ENCODE results near the gene BCAS3.
"Not testable (repeated sequence)": the region's sequence is repeated elsewhere in the genome, so short reads cannot be mapped to it uniquely, and the experiment has no call there.

Gene BCAS3

GRCh38 chr17:60759756-60760155, 82.1 kb downstream of the BCAS3 start:
- TF ChIP-seq, protein P1, sequence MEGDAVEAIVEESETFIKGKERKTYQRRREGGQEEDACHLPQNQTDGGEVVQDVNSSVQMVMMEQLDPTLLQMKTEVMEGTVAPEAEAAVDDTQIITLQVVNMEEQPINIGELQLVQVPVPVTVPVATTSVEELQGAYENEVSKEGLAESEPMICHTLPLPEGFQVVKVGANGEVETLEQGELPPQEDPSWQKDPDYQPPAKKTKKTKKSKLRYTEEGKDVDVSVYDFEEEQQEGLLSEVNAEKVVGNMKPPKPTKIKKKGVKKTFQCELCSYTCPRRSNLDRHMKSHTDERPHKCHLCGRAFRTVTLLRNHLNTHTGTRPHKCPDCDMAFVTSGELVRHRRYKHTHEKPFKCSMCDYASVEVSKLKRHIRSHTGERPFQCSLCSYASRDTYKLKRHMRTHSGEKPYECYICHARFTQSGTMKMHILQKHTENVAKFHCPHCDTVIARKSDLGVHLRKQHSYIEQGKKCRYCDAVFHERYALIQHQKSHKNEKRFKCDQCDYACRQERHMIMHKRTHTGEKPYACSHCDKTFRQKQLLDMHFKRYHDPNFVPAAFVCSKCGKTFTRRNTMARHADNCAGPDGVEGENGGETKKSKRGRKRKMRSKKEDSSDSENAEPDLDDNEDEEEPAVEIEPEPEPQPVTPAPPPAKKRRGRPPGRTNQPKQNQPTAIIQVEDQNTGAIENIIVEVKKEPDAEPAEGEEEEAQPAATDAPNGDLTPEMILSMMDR (conservative IDR thresholded peaks at IDR 0.05; ENCODE audit: low read depth), result no peak
- ChIA-PET CTCF (interaction anchor here (0.5 kb wide), 1 partner anchor 630 kb away, joined by 3 read pairs; no protein-coding TSS in a partner anchor), POLR2A (ENCODE audit: low non-redundant PET) (no interaction called here)
- H3K27ac ChIP-seq, result no peak overlapping the region
- DNase-seq (ENCODE audit: low spot score), result no peak

DNA sequence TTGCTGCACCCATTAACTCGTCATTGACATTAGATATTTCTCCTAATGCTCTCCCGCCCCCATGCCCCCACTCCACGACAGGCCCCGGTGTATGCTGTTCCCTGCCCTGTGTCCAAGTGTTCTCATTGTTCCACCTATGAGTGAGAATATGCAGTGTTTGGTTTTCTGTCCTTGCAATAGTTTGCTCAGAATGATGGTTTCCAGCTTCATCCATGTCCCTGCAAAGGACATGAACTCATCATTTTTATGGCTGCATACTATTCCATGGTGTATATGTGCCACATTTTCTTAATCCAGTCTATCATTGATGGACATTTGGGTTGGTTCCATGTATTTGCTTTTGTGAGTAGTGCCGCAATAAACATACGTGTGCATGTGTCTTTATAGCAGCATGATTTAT, 83.7 kb downstream of the BCAS3 start:
- DNase-seq (ENCODE audit: low spot score); POLR2A ChIA-PET (ENCODE audit: low non-redundant PET); CTCF ChIA-PET; H3K27ac ChIP-seq: not testable (repeated sequence)

DNA sequence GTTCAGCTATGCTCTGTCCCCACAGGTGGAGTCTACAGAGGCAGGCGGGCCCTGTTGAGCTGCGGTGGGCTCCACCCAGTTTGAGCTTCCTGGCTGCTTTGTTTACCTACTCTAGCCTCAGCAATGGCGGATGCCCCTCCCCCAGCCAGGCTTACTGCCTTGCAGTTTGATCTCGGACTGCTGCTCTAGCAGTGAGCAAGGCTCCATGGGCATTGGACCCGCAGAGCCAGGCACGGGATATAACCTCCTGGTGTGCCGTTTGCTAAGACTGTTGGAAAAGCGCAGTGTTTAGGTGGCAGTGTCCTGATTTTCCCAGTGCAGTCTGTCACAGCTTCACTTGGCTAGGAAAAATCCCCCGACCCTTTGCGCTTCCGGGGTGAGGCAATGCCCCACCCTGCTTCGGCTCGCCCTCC, 89.1 kb downstream of the BCAS3 start:
- no peak for DNase-seq (ENCODE audit: low spot score)
- TF ChIP-seq, protein P1 (conservative IDR thresholded peaks at IDR 0.05; ENCODE audit: low read depth), result no peak
- POLR2A ChIA-PET (ENCODE audit: low non-redundant PET), result no interaction called here
- CTCF ChIA-PET, result no interaction called here
- no peak overlapping the region for H3K27ac ChIP-seq

DNA sequence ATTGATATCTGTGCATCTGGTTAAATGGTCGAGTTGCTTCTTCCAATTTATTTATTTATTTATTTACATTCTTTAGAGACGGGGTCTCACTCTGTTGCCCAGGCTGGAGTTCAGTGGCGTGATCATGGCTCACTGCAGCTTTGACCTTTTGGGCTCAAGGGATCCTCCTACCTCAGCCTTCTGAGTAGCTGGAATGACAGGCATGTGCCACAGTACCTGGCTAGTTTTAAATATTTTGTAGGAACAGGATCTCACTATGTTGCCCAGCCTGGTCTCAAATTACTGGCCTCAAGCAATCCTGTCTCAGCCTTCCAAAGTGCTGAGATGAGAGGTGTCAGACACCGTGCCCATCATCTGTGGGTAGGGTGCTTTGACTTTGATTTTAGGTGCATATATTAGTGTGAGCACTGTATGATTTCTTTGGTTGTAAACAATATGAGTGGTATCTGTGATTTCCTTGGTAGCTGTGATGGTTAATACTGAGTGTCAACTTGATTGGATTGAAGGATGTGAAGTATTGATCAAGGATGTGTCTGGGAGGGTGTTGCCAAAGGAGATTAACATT, 90.2 kb downstream of the BCAS3 start:
- ChIA-PET POLR2A (ENCODE audit: low non-redundant PET) (no interaction called here), CTCF (no interaction called here)
- DNase-seq (ENCODE audit: low spot score), result no peak
- H3K27ac ChIP-seq, result no peak overlapping the region
- TF ChIP-seq, protein P1 (conservative IDR thresholded peaks at IDR 0.05; ENCODE audit: low read depth), result no peak

- no peak for DNase-seq (ENCODE audit: low spot score)
- no peak overlapping the region for H3K27ac ChIP-seq
- POLR2A ChIA-PET (ENCODE audit: low non-redundant PET), result no interaction called here
- CTCF ChIA-PET, result interaction anchor here (0.6 kb wide), 1 partner anchor 37 kb away, joined by 3 read pairs; no protein-coding TSS in a partner anchor
- TF ChIP-seq, protein P1 (conservative IDR thresholded peaks at IDR 0.05; ENCODE audit: low read depth), result no peak
Observed at GRCh38 chr17:60769327-60769726, 91.7 kb downstream of the BCAS3 start.

GRCh38 chr17:60770946-60771422, 93.3 kb downstream of the BCAS3 start:
- TF ChIP-seq, protein P1 (conservative IDR thresholded peaks at IDR 0.05; ENCODE audit: low read depth), result no peak
- POLR2A ChIA-PET (ENCODE audit: low non-redundant PET), result no interaction called here
- DNase-seq (ENCODE audit: low spot score), result no peak
- no peak overlapping the region for H3K27ac ChIP-seq
- CTCF ChIA-PET, result no interaction called here

GRCh38 chr17:60771621-60772020, 94.0 kb downstream of the BCAS3 start:
- DNase-seq (ENCODE audit: low spot score); POLR2A ChIA-PET (ENCODE audit: low non-redundant PET); H3K27ac ChIP-seq; CTCF ChIA-PET: not testable (repeated sequence)

GRCh38 chr17:60773552-60773951, 95.9 kb downstream of the BCAS3 start:
- H3K27ac ChIP-seq, result no peak overlapping the region
- no peak for DNase-seq (ENCODE audit: low spot score)
- POLR2A ChIA-PET (ENCODE audit: low non-redundant PET), result no interaction called here
- TF ChIP-seq, protein P1 (conservative IDR thresholded peaks at IDR 0.05; ENCODE audit: low read depth), result no peak
- CTCF ChIA-PET, result no interaction called here

Measured in RWPE1 (cell line).